NT2/D1 (cell line): ENCODE results near the gene NUP35.

Source experiments
- YY1 ChIP-seq: IDR thresholded peaks from 2 replicates; pipeline ENCODE4 v1.6.1; 2011; ENCODE audit not compliant: insufficient read length, insufficient read depth
- ZNF274 ChIP-seq: IDR thresholded peaks from 2 replicates; pipeline ENCODE4 v1.6.1; 2011; ENCODE audit warnings: mild to moderate bottlenecking, low read depth, low read length

DNA sequence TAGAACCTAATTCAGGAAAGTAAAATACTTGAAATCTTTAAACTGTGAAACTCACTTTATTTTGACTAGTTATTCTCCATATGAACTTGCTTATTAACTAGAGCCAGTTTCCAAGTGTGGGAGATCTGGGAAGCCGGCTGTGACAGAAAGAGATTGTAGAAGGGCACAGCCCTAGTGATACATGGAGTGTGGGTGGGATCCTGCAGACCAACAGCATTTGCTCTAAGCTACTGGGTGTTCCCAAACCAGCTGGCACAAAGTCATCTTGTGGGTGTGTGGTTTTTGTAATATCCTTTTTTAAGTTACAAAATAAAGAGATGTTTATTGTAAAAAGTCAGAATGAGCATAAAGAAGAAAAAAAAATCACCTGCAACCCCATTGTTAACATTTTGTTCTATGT lies 42.3 kb upstream of the NUP35 start:
- TF ChIP-seq ZNF274, result no peak
- no peak for TF ChIP-seq YY1
